SU-DHL-6 (cell line): Measurements from ENCODE around the gene EXOC4.

Experiments used
- CTCF ChIP-seq: fragments of 200-600 bp; sonication (generic); IDR thresholded peaks from one replicate; pipeline ENCODE4 v1.5.1; 2017; ENCODE audit warnings: antibody characterized with exemption, mild to moderate bottlenecking, low read length, moderate library complexity; ENCODE audit not compliant: insufficient read depth, poor library complexity, severe bottlenecking
- EZH2phosphoT487 ChIP-seq: fragments of 200-600 bp; sonication (generic), shearing (Covaris generic); conservative IDR thresholded peaks from 2 replicates; pipeline ENCODE4 v1.6.1; 2018; ENCODE audit warnings: mild to moderate bottlenecking, antibody characterized with exemption, low read length, moderate library complexity, mixed read lengths

- TF ChIP-seq CTCF (no peak), EZH2phosphoT487 (no peak)
Observed at GRCh38 chr7:133586253-133586652, 333.4 kb downstream of the EXOC4 start.
